RPMI7951 (cell line): Measurements from ENCODE around the gene TMEM129. TPM values are rescaled to one million over a fixed set of nuclear protein-coding genes. Genes with fewer than 3 reads are reported as not detected.

ENCODE experiments used
- DNase-seq: peaks from one replicate; pipeline ENCODE4 v3.0.0-alpha.2; 2012; ENCODE audit warnings: low read depth
- total RNA-seq: library from RNA; depleted of rRNA; stranded (reverse); fragments of >200 nt; shearing (Covaris generic); gene quantifications from 2 replicates; pipeline ENCODE4 v1.2.3, GENCODE V29; 2014; rRNA removed

Gene TMEM129
- 8.2 and 17.5 TPM in 2 replicates for total RNA-seq

GRCh38 chr4:1721003-1721665 is at the start of gene TMEM129, which contains the start of gene TACC3:
Gene TMEM129 (minus strand): TSS chr4:1721323. CDS start chr4:1720837, 486 bp downstream.
Gene TACC3 (plus strand): TSS chr4:1721521. CDS start chr4:1723422, 1,901 bp downstream.
- DNase-seq: peak; percentile 84

- DNase-seq: no peak
These were observed 49.7 kb upstream of the TMEM129 start for GRCh38 chr4:1770791-1771231.

GRCh38 chr4:1770245-1770644 is 49.1 kb upstream of the TMEM129 start:
- no peak for DNase-seq

- no peak for DNase-seq
These were observed 48.6 kb upstream of the TMEM129 start for GRCh38 chr4:1769692-1770091.

GRCh38 chr4:1768367-1769034 is 47.4 kb upstream of the TMEM129 start:
- DNase-seq: no peak

GRCh38 chr4:1767770-1768366 is 46.7 kb upstream of the TMEM129 start:
- DNase-seq: no peak

GRCh38 chr4:1767061-1767769 is 46.1 kb upstream of the TMEM129 start:
- no peak for DNase-seq

GRCh38 chr4:1766106-1767060 is 45.3 kb upstream of the TMEM129 start:
- peak; percentile 20 for DNase-seq

GRCh38 chr4:1765409-1766072 is 44.4 kb upstream of the TMEM129 start:
- no peak for DNase-seq

- no peak for DNase-seq
These were observed 43.5 kb upstream of the TMEM129 start for GRCh38 chr4:1764670-1765069.

GRCh38 chr4:1763550-1764080 is 42.5 kb upstream of the TMEM129 start:
- DNase-seq: peak; percentile 46

GRCh38 chr4:1763070-1763549 is 42.0 kb upstream of the TMEM129 start:
- no peak for DNase-seq

GRCh38 chr4:1762264-1763010 is 41.3 kb upstream of the TMEM129 start:
- no peak for DNase-seq

- DNase-seq: no peak
These were observed 40.1 kb upstream of the TMEM129 start for GRCh38 chr4:1761130-1761689.

GRCh38 chr4:1760521-1761071 is 39.5 kb upstream of the TMEM129 start:
- DNase-seq: no peak

- DNase-seq: no peak
These were observed 38.7 kb upstream of the TMEM129 start for GRCh38 chr4:1759818-1760223.

- DNase-seq: no peak
These were observed 38.2 kb upstream of the TMEM129 start for GRCh38 chr4:1759170-1759817.
